ENCODE data around the gene PLCD4. TPM values are rescaled to one million over a fixed set of nuclear protein-coding genes. Genes with fewer than 3 reads are reported as not detected.
A peak's percentile ranks its signal among the peaks of the same experiment; 100 is the strongest.

PLCD4 gene
- total and polyA plus RNA-seq, 2 experiments from 2014 or later, result 0.65 to 1.7 TPM

DNA sequence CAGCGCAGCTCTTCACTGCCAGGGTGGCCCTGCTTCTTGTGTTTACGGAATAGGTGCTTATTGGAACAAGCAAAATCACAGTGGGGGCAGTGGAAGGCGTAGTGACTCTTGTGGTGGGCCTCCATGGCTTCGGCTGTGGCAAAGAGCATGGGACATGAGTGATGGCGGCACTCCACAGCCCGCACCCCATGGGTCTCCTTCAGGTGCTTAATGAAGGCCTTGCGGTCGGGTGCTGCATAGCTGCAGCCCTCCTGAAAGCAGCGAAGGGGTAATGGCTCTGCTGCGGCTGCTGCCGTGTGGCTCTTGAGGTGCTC is 41.0 kb downstream of the PLCD4 start:
- H3K9me2 ChIP-seq (replicated peaks; ENCODE audit: insufficient read depth), result no peaks in the 10 kb centered on the region
- TF ChIP-seq EZH2phosphoT487 (IDR thresholded peaks at IDR 0.05; ENCODE audit: low read depth, severe bottlenecking, unreplicated experiment) (no peak), EZH2 (IDR thresholded peaks at IDR 0.05; ENCODE audit: borderline replicate concordance) (no peak)
- TF ChIP-seq, protein P1, sequence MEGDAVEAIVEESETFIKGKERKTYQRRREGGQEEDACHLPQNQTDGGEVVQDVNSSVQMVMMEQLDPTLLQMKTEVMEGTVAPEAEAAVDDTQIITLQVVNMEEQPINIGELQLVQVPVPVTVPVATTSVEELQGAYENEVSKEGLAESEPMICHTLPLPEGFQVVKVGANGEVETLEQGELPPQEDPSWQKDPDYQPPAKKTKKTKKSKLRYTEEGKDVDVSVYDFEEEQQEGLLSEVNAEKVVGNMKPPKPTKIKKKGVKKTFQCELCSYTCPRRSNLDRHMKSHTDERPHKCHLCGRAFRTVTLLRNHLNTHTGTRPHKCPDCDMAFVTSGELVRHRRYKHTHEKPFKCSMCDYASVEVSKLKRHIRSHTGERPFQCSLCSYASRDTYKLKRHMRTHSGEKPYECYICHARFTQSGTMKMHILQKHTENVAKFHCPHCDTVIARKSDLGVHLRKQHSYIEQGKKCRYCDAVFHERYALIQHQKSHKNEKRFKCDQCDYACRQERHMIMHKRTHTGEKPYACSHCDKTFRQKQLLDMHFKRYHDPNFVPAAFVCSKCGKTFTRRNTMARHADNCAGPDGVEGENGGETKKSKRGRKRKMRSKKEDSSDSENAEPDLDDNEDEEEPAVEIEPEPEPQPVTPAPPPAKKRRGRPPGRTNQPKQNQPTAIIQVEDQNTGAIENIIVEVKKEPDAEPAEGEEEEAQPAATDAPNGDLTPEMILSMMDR (IDR thresholded peaks at IDR 0.05; ENCODE audit: poor library complexity), result no peak
- H3K4me3 ChIP-seq, result no peak overlapping the region
- no peak overlapping the region for H3K4me2 ChIP-seq
- H2AFZ ChIP-seq, result no peak overlapping the region
- no peaks in the 10 kb centered on the region for H3K27me3 ChIP-seq
- 92% methylated on average over 10 of the region's 11 CpGs for WGBS (ENCODE audit: low lambda C conversion rate, missing lambda C conversion rate)
- H3K79me2 ChIP-seq, result peaks cover 5% of the 10 kb centered on the region
- no peak overlapping the region for H3K27ac ChIP-seq
- no peaks in the 10 kb centered on the region for H3K9me3 ChIP-seq (ENCODE audit: low read depth)
- no peak for DNase-seq (ENCODE audit: low spot score)
- no peaks in the 10 kb centered on the region for H3K4me1 ChIP-seq (ENCODE audit: insufficient read depth)
- no peaks in the 10 kb centered on the region for H4K20me1 ChIP-seq (ENCODE audit: insufficient read depth, poor library complexity, severe bottlenecking)
- H3K36me3 ChIP-seq (replicated peaks; ENCODE audit: insufficient read depth, low read depth), result no peaks in the 10 kb centered on the region

DNA sequence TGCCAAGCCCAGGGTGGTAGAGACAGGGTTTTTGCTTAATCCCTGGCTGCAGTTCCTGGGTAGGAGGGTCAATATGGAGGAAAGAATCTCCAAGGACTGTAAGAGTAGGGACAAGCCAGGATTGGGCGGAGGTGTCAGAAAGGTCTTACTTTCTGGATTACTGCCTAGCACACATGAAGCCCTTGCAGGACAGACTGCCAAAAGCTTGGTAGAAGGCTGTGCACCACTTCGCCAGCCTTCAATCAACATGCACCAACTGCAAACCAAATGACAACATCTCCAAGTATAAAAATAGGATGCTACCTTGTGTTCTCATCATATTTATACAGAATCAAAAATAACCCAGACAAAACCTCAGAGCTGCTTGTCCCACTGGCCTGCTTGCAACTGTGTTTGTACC is 48.1 kb downstream of the PLCD4 start:
- TF ChIP-seq, protein P1 (IDR thresholded peaks at IDR 0.05; ENCODE audit: poor library complexity), result no peak
- no peak for TF ChIP-seq EZH2 (IDR thresholded peaks at IDR 0.05; ENCODE audit: borderline replicate concordance)
- TF ChIP-seq EZH2phosphoT487 (IDR thresholded peaks at IDR 0.05; ENCODE audit: low read depth, severe bottlenecking, unreplicated experiment), result no peak
- H3K9me2 ChIP-seq (replicated peaks; ENCODE audit: insufficient read depth), result no peaks in the 10 kb centered on the region
- peaks cover 26% of the 10 kb centered on the region for H3K79me2 ChIP-seq

DNA sequence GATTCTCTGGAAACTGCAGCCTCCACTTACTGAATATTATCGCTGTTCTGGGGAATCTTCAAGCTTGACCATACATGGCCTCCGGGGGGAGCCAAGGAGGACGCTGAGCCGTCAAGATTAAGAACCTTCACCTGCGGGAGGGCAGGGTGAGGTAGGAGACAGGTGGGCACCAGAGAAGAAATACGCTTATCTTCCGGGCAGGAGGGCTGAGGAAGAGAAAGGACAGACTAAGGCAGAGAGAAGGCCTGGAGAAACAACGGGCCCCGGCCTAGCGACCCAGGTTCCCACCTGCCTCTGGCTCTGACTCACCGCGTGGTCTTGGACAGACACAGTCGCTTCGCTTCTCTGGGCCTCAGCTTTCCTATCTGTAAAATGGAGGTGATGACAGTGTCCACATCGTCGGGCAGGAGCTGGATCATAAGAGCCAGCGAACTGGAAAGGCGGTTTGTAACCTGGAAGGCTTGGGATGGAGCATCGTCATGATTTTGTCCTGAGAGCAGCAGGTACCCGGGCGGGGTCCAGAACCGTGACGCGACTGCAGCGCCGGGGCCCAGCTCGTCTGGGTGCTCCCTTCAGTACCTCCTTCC is 51.1 kb downstream of the PLCD4 start:
- DNase-seq (ENCODE audit: low spot score), result peak; percentile 77
- no peak for TF ChIP-seq EZH2phosphoT487 (IDR thresholded peaks at IDR 0.05; ENCODE audit: low read depth, severe bottlenecking, unreplicated experiment)
- TF ChIP-seq, protein P1 (IDR thresholded peaks at IDR 0.05; ENCODE audit: poor library complexity), result peak; percentile 55
- Histone ChIP-seq H3K4me1 (ENCODE audit: insufficient read depth) (peaks cover 4% of the 10 kb centered on the region), H3K4me2 (peak overlapping the region; percentile 95), H3K36me3 (replicated peaks; ENCODE audit: insufficient read depth, low read depth) (no peaks in the 10 kb centered on the region), H3K79me2 (peaks cover 26% of the 10 kb centered on the region), H3K9me2 (replicated peaks; ENCODE audit: insufficient read depth) (no peaks in the 10 kb centered on the region), H3K27ac (peak overlapping the region; percentile 65), H3K27me3 (no peaks in the 10 kb centered on the region), H3K9me3 (ENCODE audit: low read depth) (no peaks in the 10 kb centered on the region), H2AFZ (peak overlapping the region; percentile 39), H3K4me3 (peak overlapping the region; percentile 69), H4K20me1 (ENCODE audit: insufficient read depth, poor library complexity, severe bottlenecking) (no peaks in the 10 kb centered on the region)
- 2% methylated on average over 27 of the region's 27 CpGs for WGBS (ENCODE audit: low lambda C conversion rate, missing lambda C conversion rate)

More for the DNA sequence above, 48.1 kb downstream of the PLCD4 start:
- Histone ChIP-seq H3K9me3 (ENCODE audit: low read depth) (no peaks in the 10 kb centered on the region), H3K36me3 (replicated peaks; ENCODE audit: insufficient read depth, low read depth) (no peaks in the 10 kb centered on the region), H3K4me1 (ENCODE audit: insufficient read depth) (peaks cover 4% of the 10 kb centered on the region), H3K4me3 (no peak overlapping the region), H3K4me2 (no peak overlapping the region), H3K27me3 (no peaks in the 10 kb centered on the region), H4K20me1 (ENCODE audit: insufficient read depth, poor library complexity, severe bottlenecking) (no peaks in the 10 kb centered on the region), H3K27ac (no peak overlapping the region), H2AFZ (no peak overlapping the region)
- 100% methylated on average over 2 of the region's 2 CpGs for WGBS (ENCODE audit: low lambda C conversion rate, missing lambda C conversion rate)
- DNase-seq (ENCODE audit: low spot score), result no peak
